WTC11 (cell line): Measurements from ENCODE around the gene ANXA2. TPM values are rescaled to one million over a fixed set of nuclear protein-coding genes. Genes with fewer than 3 reads are reported as not detected.

Experiments used
- ATAC-seq: fragments of 200-7000 bp; cut with Tn5 transposase; 2 replicates; pipeline ENCODE4 v1.10.0; 2021; ENCODE audit warnings: mild to moderate bottlenecking, moderate library complexity
- CTCF ChIA-PET: fragments of 300-600 bp; sonication (Branson Sonifier 250); formaldehyde crosslinking; loops from one replicate; lab custom pipeline; 2021; ENCODE audit warnings: antibody characterized with exemption; lab: Charles Lee
- POLR2A ChIA-PET: fragments of 350-600 bp; sonication (Branson Sonifier 250); formaldehyde crosslinking; loops from one replicate; lab custom pipeline; 2021; ENCODE audit warnings: antibody characterized with exemption; lab: Charles Lee
- DNase-seq: peaks from one replicate; pipeline ENCODE4 v3.0.0; 2021; ENCODE audit warnings: low spot score
- H3K27ac Mint-ChIP-seq: 2 replicates; pipeline ENCODE4 v1.8.0; 2021; ENCODE audit warnings: mixed read lengths
- H3K27me3 Mint-ChIP-seq: 2 replicates; pipeline ENCODE4 v1.8.0; 2021; ENCODE audit warnings: low read depth, mild to moderate bottlenecking, moderate library complexity, mixed read lengths
- H3K36me3 Mint-ChIP-seq: 2 replicates; pipeline ENCODE4 v1.8.0; 2021; ENCODE audit warnings: mixed read lengths
- H3K4me1 Mint-ChIP-seq: 2 replicates; pipeline ENCODE4 v1.8.0; 2022; ENCODE audit warnings: mixed read lengths
- H3K4me3 Mint-ChIP-seq: 2 replicates; pipeline ENCODE4 v1.8.0; 2021; ENCODE audit warnings: mild to moderate bottlenecking, moderate library complexity, mixed read lengths
- H3K9me3 Mint-ChIP-seq: 2 replicates; pipeline ENCODE4 v1.8.0; 2021; ENCODE audit warnings: mixed read lengths
- AR ChIP-seq: fragments of 250-450 bp; sonication (Bioruptor Pico); IDR thresholded peaks from 2 replicates; pipeline ENCODE4 v1.9.0; 2021; ENCODE audit warnings: mild to moderate bottlenecking
- ATF3 ChIP-seq: sonication (generic); formaldehyde crosslinking; conservative IDR thresholded peaks from 2 replicates; pipeline ENCODE4 v1.8.1; 2022; ENCODE audit warnings: mild to moderate bottlenecking, missing genetic modification reagents
- CBFB ChIP-seq: sonication (generic); formaldehyde crosslinking; IDR thresholded peaks from 2 replicates; pipeline ENCODE4 v1.8.1; 2022; ENCODE audit warnings: mild to moderate bottlenecking, low read depth, missing genetic modification reagents
- E2F4 ChIP-seq: sonication (generic); formaldehyde crosslinking; IDR thresholded peaks from 2 replicates; pipeline ENCODE4 v1.8.1; 2022; ENCODE audit warnings: low read depth, mild to moderate bottlenecking, moderate library complexity, missing genetic modification reagents, borderline replicate concordance
- ELF4 ChIP-seq: sonication (generic); formaldehyde crosslinking; IDR thresholded peaks from 2 replicates; pipeline ENCODE4 v1.8.1; 2022; ENCODE audit warnings: low read depth, mild to moderate bottlenecking, moderate library complexity, missing genetic modification reagents
- ESRRA ChIP-seq: sonication (generic); formaldehyde crosslinking; IDR thresholded peaks from 2 replicates; pipeline ENCODE4 v1.8.1; 2022; ENCODE audit warnings: mild to moderate bottlenecking, missing genetic modification reagents, borderline replicate concordance
- ETV6 ChIP-seq: sonication (generic); formaldehyde crosslinking; IDR thresholded peaks from 2 replicates; pipeline ENCODE4 v1.8.1; 2022; ENCODE audit warnings: mild to moderate bottlenecking, missing genetic modification reagents
- FOXJ3 ChIP-seq: sonication (generic); formaldehyde crosslinking; IDR thresholded peaks from 2 replicates; pipeline ENCODE4 v1.9.0; 2021; ENCODE audit warnings: missing genetic modification reagents, mild to moderate bottlenecking, borderline replicate concordance
- IRF1 ChIP-seq: sonication (generic); formaldehyde crosslinking; IDR thresholded peaks from 2 replicates; pipeline ENCODE4 v1.8.0; 2023; ENCODE audit warnings: missing genetic modification reagents
- MLX ChIP-seq: sonication (generic); formaldehyde crosslinking; IDR thresholded peaks from 2 replicates; pipeline ENCODE4 v1.8.1; 2023; ENCODE audit warnings: mild to moderate bottlenecking, missing genetic modification reagents, moderate library complexity
- NFE2L1 ChIP-seq: sonication (generic); formaldehyde crosslinking; IDR thresholded peaks from 2 replicates; pipeline ENCODE4 v1.8.1; 2023; ENCODE audit warnings: missing genetic modification reagents
- NFYB ChIP-seq: sonication (generic); formaldehyde crosslinking; conservative IDR thresholded peaks from 2 replicates; pipeline ENCODE4 v1.8.0; 2022; ENCODE audit warnings: low read depth, missing genetic modification reagents
- OVOL2 ChIP-seq: fragments of 250-450 bp; sonication (Bioruptor Pico); IDR thresholded peaks from 2 replicates; pipeline ENCODE4 v1.9.0; 2021; ENCODE audit warnings: mild to moderate bottlenecking, borderline replicate concordance
- SP1 ChIP-seq: sonication (generic); formaldehyde crosslinking; conservative IDR thresholded peaks from 2 replicates; pipeline ENCODE4 v1.8.1; 2022; ENCODE audit warnings: missing genetic modification reagents
- TEAD4 ChIP-seq: sonication (generic); formaldehyde crosslinking; IDR thresholded peaks from 2 replicates; pipeline ENCODE4 v1.8.0; 2022; ENCODE audit warnings: mild to moderate bottlenecking, missing genetic modification reagents
- ZNF138 ChIP-seq: sonication (generic); formaldehyde crosslinking; conservative IDR thresholded peaks from 2 replicates; pipeline ENCODE4 v1.8.1; 2022; ENCODE audit warnings: mild to moderate bottlenecking, moderate library complexity, missing genetic modification reagents
- ZNF281 ChIP-seq: sonication (generic); formaldehyde crosslinking; IDR thresholded peaks from 2 replicates; pipeline ENCODE4 v1.8.0; 2023; ENCODE audit warnings: mild to moderate bottlenecking, missing genetic modification reagents
- total RNA-seq: library from RNA; stranded (reverse); gene quantifications from 3 replicates; pipeline ENCODE4 v1.2.3, GENCODE V29; 2021
- TF ChIP-seq, protein P1 (sequence below): sonication (generic); formaldehyde crosslinking; IDR thresholded peaks from 2 replicates; pipeline ENCODE4 v1.8.1; 2022; ENCODE audit warnings: mild to moderate bottlenecking, moderate library complexity, missing genetic modification reagents
- TF ChIP-seq, protein P2 (sequence below): sonication (generic); formaldehyde crosslinking; IDR thresholded peaks from 2 replicates; pipeline ENCODE4 v1.8.0; 2022; ENCODE audit warnings: mild to moderate bottlenecking, missing genetic modification reagents

The ANXA2 gene
- total RNA-seq, 1 experiment from 2014 or later = 152 TPM

DNA sequence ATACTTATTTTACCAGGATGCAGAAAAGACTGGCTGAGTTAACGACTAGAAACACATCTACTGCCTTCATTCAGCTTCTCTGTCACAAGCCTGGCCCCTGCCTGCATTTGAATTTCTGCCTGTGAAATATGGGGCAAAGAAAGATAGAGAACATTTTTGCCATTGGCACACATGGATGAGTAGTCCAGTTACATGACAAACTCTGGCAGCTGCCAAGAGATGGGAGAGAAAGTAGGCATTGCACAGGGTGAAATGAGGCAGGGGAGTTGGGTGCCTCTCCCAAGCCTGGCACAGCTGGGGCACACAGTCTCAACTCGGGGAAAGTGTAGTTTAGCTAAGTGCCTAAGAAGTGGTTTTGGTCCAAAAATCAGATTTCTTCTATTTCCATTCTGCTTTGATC, 24.0 kb downstream of the ANXA2 start (continued):
- TF ChIP-seq CBFB (CRISPR knock-in tag) (no peak), NFE2L1 (CRISPR knock-in tag) (no peak), AR (CRISPR knock-in tag) (no peak), TEAD4 (CRISPR knock-in tag) (no peak), ATF3 (CRISPR knock-in tag) (no peak), ZNF281 (no peak), NFYB (CRISPR knock-in tag) (no peak), OVOL2 (CRISPR knock-in tag) (no peak)
- TF ChIP-seq, protein P1, sequence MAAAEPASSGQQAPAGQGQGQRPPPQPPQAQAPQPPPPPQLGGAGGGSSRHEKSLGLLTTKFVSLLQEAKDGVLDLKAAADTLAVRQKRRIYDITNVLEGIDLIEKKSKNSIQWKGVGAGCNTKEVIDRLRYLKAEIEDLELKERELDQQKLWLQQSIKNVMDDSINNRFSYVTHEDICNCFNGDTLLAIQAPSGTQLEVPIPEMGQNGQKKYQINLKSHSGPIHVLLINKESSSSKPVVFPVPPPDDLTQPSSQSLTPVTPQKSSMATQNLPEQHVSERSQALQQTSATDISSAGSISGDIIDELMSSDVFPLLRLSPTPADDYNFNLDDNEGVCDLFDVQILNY = no peak
- TF ChIP-seq, all 79 proteins: peak for 0

GRCh38 chr15:60373327-60373726, 24.5 kb downstream of the ANXA2 start:
- ChIA-PET CTCF (interaction anchor here (0.9 kb wide), 2 partner anchors 14 to 35 kb away, joined by 3 to 4 read pairs; no protein-coding TSS in a partner anchor), POLR2A (no interaction called here)
- no peak for DNase-seq
- TF ChIP-seq, protein P2, sequence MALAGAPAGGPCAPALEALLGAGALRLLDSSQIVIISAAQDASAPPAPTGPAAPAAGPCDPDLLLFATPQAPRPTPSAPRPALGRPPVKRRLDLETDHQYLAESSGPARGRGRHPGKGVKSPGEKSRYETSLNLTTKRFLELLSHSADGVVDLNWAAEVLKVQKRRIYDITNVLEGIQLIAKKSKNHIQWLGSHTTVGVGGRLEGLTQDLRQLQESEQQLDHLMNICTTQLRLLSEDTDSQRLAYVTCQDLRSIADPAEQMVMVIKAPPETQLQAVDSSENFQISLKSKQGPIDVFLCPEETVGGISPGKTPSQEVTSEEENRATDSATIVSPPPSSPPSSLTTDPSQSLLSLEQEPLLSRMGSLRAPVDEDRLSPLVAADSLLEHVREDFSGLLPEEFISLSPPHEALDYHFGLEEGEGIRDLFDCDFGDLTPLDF (CRISPR knock-in tag) = no peak
- TF ChIP-seq IRF1 (CRISPR knock-in tag) = no peak
- TF ChIP-seq ELF4 (CRISPR knock-in tag) = no peak
- TF ChIP-seq ZNF138 = no peak
- no peak for TF ChIP-seq SP1
- TF ChIP-seq FOXJ3 (CRISPR knock-in tag) = no peak
- no peak for TF ChIP-seq ESRRA (CRISPR knock-in tag)
- no peak for TF ChIP-seq E2F4
- no peak for TF ChIP-seq MLX (CRISPR knock-in tag)
- TF ChIP-seq ETV6 (CRISPR knock-in tag) = no peak
- TF ChIP-seq, all 79 proteins: peak for 0
- H3K4me1 Mint-ChIP-seq = peaks cover 29% of the 10 kb centered on the region
- H3K27ac Mint-ChIP-seq = no peak overlapping the region
- H3K27me3 Mint-ChIP-seq = peaks cover 36% of the 10 kb centered on the region
- H3K36me3 Mint-ChIP-seq = peaks cover 5% of the 10 kb centered on the region; the same call in 1 of the 2 replicates
- H3K4me3 Mint-ChIP-seq = no peak overlapping the region
- H3K9me3 Mint-ChIP-seq = no peaks in the 10 kb centered on the region
- no peak for ATAC-seq
